ENCODE results near the gene CDK6. TPM values are rescaled to one million over a fixed set of nuclear protein-coding genes. Genes with fewer than 3 reads are reported as not detected.

The CDK6 gene
- total RNA-seq, 2 donors from 2014 or later, result 13.6 to 39.9 TPM

- no peaks in the 10 kb centered on the region for H3K27me3 ChIP-seq (replicated peaks; ENCODE audit: insufficient read depth)
- DNase-seq (ENCODE audit: low spot score), result no peak
- no peak overlapping the region for H3K27ac ChIP-seq
- H3K4me1 ChIP-seq (replicated peaks), result no peaks in the 10 kb centered on the region
- intact Hi-C loops (cut with DNase I), result no loop called here
- 41% methylated on average over 19 of the region's 19 CpGs for whole genome bisulfite sequencing
- TF ChIP-seq POLR2A (IDR thresholded peaks at IDR 0.05) (no peak), POLR2AphosphoS5 (IDR thresholded peaks at IDR 0.05) (no peak)
- TF ChIP-seq, protein P1, sequence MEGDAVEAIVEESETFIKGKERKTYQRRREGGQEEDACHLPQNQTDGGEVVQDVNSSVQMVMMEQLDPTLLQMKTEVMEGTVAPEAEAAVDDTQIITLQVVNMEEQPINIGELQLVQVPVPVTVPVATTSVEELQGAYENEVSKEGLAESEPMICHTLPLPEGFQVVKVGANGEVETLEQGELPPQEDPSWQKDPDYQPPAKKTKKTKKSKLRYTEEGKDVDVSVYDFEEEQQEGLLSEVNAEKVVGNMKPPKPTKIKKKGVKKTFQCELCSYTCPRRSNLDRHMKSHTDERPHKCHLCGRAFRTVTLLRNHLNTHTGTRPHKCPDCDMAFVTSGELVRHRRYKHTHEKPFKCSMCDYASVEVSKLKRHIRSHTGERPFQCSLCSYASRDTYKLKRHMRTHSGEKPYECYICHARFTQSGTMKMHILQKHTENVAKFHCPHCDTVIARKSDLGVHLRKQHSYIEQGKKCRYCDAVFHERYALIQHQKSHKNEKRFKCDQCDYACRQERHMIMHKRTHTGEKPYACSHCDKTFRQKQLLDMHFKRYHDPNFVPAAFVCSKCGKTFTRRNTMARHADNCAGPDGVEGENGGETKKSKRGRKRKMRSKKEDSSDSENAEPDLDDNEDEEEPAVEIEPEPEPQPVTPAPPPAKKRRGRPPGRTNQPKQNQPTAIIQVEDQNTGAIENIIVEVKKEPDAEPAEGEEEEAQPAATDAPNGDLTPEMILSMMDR (IDR thresholded peaks at IDR 0.05), result no peak
- peak overlapping the region; percentile 66 to 74 for H3K4me3 ChIP-seq
- H3K9me3 ChIP-seq, result no peaks in the 10 kb centered on the region
- H3K36me3 ChIP-seq, result no peaks in the 10 kb centered on the region
Measured at GRCh38 chr7:92590711-92591310, 245.6 kb downstream of the CDK6 start.

DNA sequence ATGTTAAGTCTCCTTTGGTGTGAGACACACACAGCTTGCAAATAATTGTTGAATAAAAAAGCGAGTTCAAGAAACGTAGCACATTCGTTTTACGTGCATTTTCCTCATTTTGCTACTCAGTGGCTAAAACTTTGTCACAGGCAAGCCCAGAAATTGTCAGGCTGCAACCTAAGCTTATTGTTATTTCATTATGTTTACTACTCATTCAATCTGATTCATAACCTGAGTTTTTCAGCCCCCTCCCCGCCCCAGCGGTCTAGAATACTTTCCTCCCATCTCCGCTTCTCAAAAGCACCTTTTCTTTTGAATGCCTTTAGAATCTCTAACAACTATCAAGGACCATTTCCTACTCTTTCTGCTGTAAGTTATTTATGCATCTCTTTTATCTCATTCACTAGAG is 247.3 kb downstream of the CDK6 start:
- TF ChIP-seq, protein P1 (IDR thresholded peaks at IDR 0.05), result no peak
- TF ChIP-seq POLR2AphosphoS5 (IDR thresholded peaks at IDR 0.05) (no peak), POLR2A (IDR thresholded peaks at IDR 0.05) (no peak)
- no peaks in the 10 kb centered on the region for H3K36me3 ChIP-seq
- peak overlapping the region in 1 of 2 donors; percentile 87 for H3K27ac ChIP-seq
- peaks cover 3% of the 10 kb centered on the region for H3K4me1 ChIP-seq (replicated peaks)
- H3K27me3 ChIP-seq (replicated peaks; ENCODE audit: insufficient read depth), result no peaks in the 10 kb centered on the region
- intact Hi-C loops (cut with DNase I), result no loop called here
- DNase-seq (ENCODE audit: low spot score), result no peak
- no peaks in the 10 kb centered on the region for H3K9me3 ChIP-seq
- 32% methylated on average over 7 of the region's 7 CpGs for WGBS
- peak overlapping the region; percentile 66 to 74 for H3K4me3 ChIP-seq

GRCh38 chr7:92588561-92588960 is 247.8 kb downstream of the CDK6 start:
- DNase-seq (ENCODE audit: low spot score), result no peak
- H3K4me1 ChIP-seq (replicated peaks), result peaks cover 3% of the 10 kb centered on the region
- H3K9me3 ChIP-seq, result no peaks in the 10 kb centered on the region
- TF ChIP-seq POLR2AphosphoS5 (IDR thresholded peaks at IDR 0.05), result no peak
- TF ChIP-seq, protein P1 (IDR thresholded peaks at IDR 0.05), result no peak
- TF ChIP-seq POLR2A (IDR thresholded peaks at IDR 0.05), result no peak
- H3K27me3 ChIP-seq (replicated peaks; ENCODE audit: insufficient read depth), result no peaks in the 10 kb centered on the region
- no peaks in the 10 kb centered on the region for H3K36me3 ChIP-seq
- H3K27ac ChIP-seq, result no peak overlapping the region
- WGBS, result 84% methylated on average over 9 of the region's 9 CpGs
- H3K4me3 ChIP-seq, result peak overlapping the region in 1 of 2 donors; percentile 66
- intact Hi-C loops (cut with DNase I), result no loop called here

DNA sequence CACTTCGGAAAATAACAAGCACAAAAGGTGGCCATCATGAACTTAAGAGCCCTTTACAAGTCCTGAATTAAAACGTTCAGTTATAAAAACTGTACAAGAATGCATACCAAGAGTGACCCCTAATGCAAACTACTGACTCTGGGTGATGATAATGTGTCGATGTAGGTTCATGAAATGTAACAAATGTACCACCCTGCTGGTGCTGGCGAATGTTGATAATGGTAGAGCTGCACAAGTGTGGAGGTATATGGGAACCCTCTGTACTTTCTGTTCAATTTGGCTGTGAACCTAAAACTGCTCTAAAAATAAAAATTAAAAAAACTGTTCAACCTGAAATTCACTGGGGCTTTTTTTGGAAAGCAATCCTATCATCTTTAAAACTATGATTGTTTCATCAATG is 249.5 kb downstream of the CDK6 start:
- TF ChIP-seq, protein P1 (IDR thresholded peaks at IDR 0.05), result no peak
- TF ChIP-seq POLR2AphosphoS5 (IDR thresholded peaks at IDR 0.05) (no peak), POLR2A (IDR thresholded peaks at IDR 0.05) (no peak)
- H3K27me3 ChIP-seq (replicated peaks; ENCODE audit: insufficient read depth), result no peaks in the 10 kb centered on the region
- no peak overlapping the region for H3K4me3 ChIP-seq
- WGBS, result 43% methylated on average over 4 of the region's 4 CpGs
- no peaks in the 10 kb centered on the region for H3K9me3 ChIP-seq
- DNase-seq (ENCODE audit: low spot score), result no peak
- no peaks in the 10 kb centered on the region for H3K36me3 ChIP-seq
- H3K4me1 ChIP-seq (replicated peaks), result peaks cover 3% of the 10 kb centered on the region
- H3K27ac ChIP-seq, result no peak overlapping the region
- intact Hi-C loops (cut with DNase I), result no loop called here

- Histone ChIP-seq H3K27ac (no peak overlapping the region), H3K36me3 (no peaks in the 10 kb centered on the region), H3K9me3 (no peaks in the 10 kb centered on the region), H3K4me1 (replicated peaks) (peaks cover 3% of the 10 kb centered on the region), H3K4me3 (no peak overlapping the region), H3K27me3 (replicated peaks; ENCODE audit: insufficient read depth) (no peaks in the 10 kb centered on the region)
- TF ChIP-seq POLR2AphosphoS5 (IDR thresholded peaks at IDR 0.05) (no peak), POLR2A (IDR thresholded peaks at IDR 0.05) (no peak)
- TF ChIP-seq, protein P1 (IDR thresholded peaks at IDR 0.05), result no peak
- no peak for DNase-seq (ENCODE audit: low spot score)
- intact Hi-C loops (cut with DNase I), result no loop called here
Measured at GRCh38 chr7:92586403-92586802, 250.0 kb downstream of the CDK6 start.

Measured in prostate gland (tissue), 2 donors.